D721Med (cell line): ENCODE results near the gene NCKAP5.

Experiments used
- DNase-seq: peaks from one replicate; pipeline ENCODE4 v3.0.0; 2011; ENCODE audit warnings: low spot score; ENCODE audit not compliant: insufficient read length
- FAIRE-seq: peaks from 2 replicates; lab custom pipeline; 2011; peaks lifted over from hg19 to GRCh38; lab: Jason Lieb, UNC
- CTCF ChIP-seq: IDR thresholded peaks from 2 replicates; pipeline ENCODE4 v1.5.1; 2012; ENCODE audit warnings: mild to moderate bottlenecking, control low read depth; ENCODE audit not compliant: insufficient read depth; ENCODE audit errors: missing control alignments

Gene NCKAP5

GRCh38 chr2:133193544-133194361, 374.5 kb downstream of the NCKAP5 start:
- TF ChIP-seq CTCF, result no peak
- FAIRE-seq, result no peak

DNA sequence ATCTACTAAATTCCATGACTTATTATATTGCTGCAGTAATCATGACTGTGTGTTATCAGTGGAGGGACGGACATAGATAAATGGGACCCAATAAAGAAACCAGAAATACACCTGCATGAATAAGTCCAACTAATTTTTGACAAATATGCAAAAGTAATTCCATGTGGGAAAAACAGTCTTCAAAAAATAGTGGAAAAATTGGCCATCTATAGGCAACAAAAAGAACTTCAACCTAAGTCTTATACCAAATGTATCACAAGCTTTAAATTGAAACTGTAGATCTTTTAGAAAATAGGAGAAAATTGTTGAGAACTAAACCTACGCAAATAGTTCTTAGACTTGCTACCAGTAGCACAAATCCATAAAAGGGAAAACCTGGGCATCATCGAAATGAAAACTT, 376.2 kb downstream of the NCKAP5 start:
- TF ChIP-seq CTCF, result no peak
- FAIRE-seq (no peak), DNase-seq (no peak)

More at GRCh38 chr2:133193544-133194361, 374.5 kb downstream of the NCKAP5 start:
- no peak for DNase-seq

DNA sequence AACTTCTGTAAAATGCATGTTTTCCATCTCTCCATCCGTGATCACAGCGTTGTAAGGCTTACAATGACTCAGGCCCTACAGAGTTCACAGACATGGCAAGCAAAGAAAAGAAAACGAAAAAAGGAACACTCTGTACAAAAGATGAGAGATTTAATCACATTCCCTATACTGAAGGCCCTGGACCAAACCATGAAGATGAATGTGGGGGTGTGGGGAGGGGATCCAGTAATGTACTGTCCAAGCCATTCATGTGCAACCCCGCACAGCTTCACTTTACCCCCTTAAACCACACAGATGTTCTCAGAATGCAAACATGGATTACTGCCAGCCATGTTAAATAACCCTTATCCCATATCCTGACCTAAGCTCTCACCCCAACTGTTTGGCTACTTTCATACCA, 391.1 kb downstream of the NCKAP5 start:
- no peak for FAIRE-seq
- TF ChIP-seq CTCF, result no peak
- DNase-seq, result no peak

- no peak for FAIRE-seq
- TF ChIP-seq CTCF, result no peak
- no peak for DNase-seq
These were observed 392.3 kb downstream of the NCKAP5 start for GRCh38 chr2:133175926-133176325.

- TF ChIP-seq CTCF, result peak; percentile 18
- FAIRE-seq (no peak), DNase-seq (no peak)
These were observed 395.0 kb downstream of the NCKAP5 start for GRCh38 chr2:133173224-133173623.

- DNase-seq (no peak), FAIRE-seq (peak; percentile 94)
- peak; percentile 84 for TF ChIP-seq CTCF
These were observed 396.8 kb downstream of the NCKAP5 start for GRCh38 chr2:133171393-133172004.
